HEK293 (cell line): ENCODE measurements around the gene FAM78B.

Experiments
- CTCF ChIP-seq: fragments of 450-650 bp; formaldehyde crosslinking; IDR thresholded peaks from 2 replicates; pipeline ENCODE4 v1.5.1; 2016; ENCODE audit warnings: missing biosample characterization, missing genetic modification characterization
- ZNF274 ChIP-seq, 2 experiments: fragments of 200-500 bp in 1 of 2; fragments of 450-650 bp in 1 of 2; sonication (Bioruptor generic) in 1 of 2; formaldehyde crosslinking in 1 of 2; IDR thresholded peaks; 2 replicates each; pipeline versions ENCODE4 v1.5.1 to v1.6.1; 2014 to 2016; ENCODE audit warnings: borderline replicate concordance in 1 of 2, inconsistent platforms in 1 of 2, low read length in 1 of 2, missing biosample characterization in 1 of 2, missing genetic modification characterization in 1 of 2
- TF ChIP-seq, protein P1 (sequence below): fragments of 450-650 bp; formaldehyde crosslinking; optimal IDR thresholded peaks from 2 replicates; pipeline ENCODE3; 2016; ENCODE audit warnings: missing biosample characterization, mild to moderate bottlenecking, missing genetic modification characterization

- TF ChIP-seq CTCF (tag by site-specific recombination) (no peak), ZNF274 (IDR thresholded peaks at IDR 0.05; ENCODE audit: low read length) (no peak), ZNF274 (tag by site-specific recombination; IDR thresholded peaks at IDR 0.05; ENCODE audit: borderline replicate concordance) (no peak)
- TF ChIP-seq, protein P1, sequence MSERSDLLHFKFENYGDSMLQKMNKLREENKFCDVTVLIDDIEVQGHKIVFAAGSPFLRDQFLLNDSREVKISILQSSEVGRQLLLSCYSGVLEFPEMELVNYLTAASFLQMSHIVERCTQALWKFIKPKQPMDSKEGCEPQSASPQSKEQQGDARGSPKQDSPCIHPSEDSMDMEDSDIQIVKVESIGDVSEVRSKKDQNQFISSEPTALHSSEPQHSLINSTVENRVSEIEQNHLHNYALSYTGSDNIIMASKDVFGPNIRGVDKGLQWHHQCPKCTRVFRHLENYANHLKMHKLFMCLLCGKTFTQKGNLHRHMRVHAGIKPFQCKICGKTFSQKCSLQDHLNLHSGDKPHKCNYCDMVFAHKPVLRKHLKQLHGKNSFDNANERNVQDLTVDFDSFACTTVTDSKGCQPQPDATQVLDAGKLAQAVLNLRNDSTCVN (tag by site-specific recombination), result no peak
Measured at GRCh38 chr1:166176416-166176815, 9.6 kb upstream of the FAM78B start.
